ENCODE results near the gene SASH1. TPM values are rescaled to one million over a fixed set of nuclear protein-coding genes. Genes with fewer than 3 reads are reported as not detected.

SASH1 gene
- total RNA-seq, 1 donor from 2014 or later = 75.7 TPM

DNA sequence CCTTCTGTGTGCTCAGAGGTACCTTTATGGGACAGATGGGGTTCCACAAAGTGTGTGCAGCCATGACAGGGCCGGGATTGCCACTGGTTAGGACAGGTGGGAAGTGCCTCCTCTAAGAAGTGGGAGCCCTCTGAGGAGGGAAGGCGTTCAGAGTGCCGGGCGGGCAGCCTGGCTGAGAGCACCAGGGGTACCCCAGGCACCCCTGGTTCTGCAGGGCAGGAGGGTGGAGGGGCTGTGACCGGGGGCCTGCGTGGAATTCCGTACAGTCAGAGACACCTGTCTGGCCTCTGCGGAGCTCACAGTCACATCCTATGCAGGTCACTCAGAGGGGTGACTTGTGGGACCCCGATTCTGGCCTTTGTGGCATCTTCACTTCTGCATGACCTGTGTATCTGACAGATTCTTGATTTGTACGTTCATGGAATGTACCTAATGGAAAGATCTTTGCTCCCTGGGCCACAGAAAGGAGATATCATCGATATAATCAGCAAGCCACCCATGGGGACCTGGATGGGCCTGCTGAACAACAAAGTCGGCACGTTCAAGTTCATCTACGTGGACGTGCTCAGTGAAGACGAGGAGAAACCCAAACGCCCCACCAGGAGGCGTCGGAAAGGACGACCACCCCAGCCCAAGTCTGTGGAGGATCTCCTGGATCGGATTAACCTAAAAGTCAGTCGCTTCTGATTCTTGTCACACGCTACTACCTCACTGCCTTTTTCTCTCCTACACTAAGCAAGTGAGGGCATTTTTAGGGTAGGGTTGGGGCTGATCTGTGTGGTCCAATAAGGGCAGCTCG is 190.9 kb downstream of the SASH1 start:
- Mint-ChIP-seq H3K4me1 (ENCODE audit: unreplicated experiment) (peaks cover 30% of the 10 kb centered on the region), H3K36me3 (ENCODE audit: unreplicated experiment) (peaks cover 52% of the 10 kb centered on the region), H3K27me3 (ENCODE audit: unreplicated experiment) (no peaks in the 10 kb centered on the region), H3K4me3 (ENCODE audit: unreplicated experiment) (no peak overlapping the region), H3K27ac (ENCODE audit: unreplicated experiment) (peak overlapping the region; percentile 99), H3K9me3 (ENCODE audit: unreplicated experiment) (no peaks in the 10 kb centered on the region)
- no peak for TF ChIP-seq CTCF (IDR thresholded peaks at IDR 0.05)
- no peak for DNase-seq (ENCODE audit: extremely low spot score, unreplicated experiment)

- peaks cover 36% of the 10 kb centered on the region for H3K4me1 Mint-ChIP-seq (ENCODE audit: unreplicated experiment)
- no peak for DNase-seq (ENCODE audit: extremely low spot score, unreplicated experiment)
- no peak overlapping the region for H3K4me3 Mint-ChIP-seq (ENCODE audit: unreplicated experiment)
- H3K27ac Mint-ChIP-seq (ENCODE audit: unreplicated experiment) = peak overlapping the region; percentile 18
- no peaks in the 10 kb centered on the region for H3K9me3 Mint-ChIP-seq (ENCODE audit: unreplicated experiment)
- no peaks in the 10 kb centered on the region for H3K27me3 Mint-ChIP-seq (ENCODE audit: unreplicated experiment)
- peaks cover 51% of the 10 kb centered on the region for H3K36me3 Mint-ChIP-seq (ENCODE audit: unreplicated experiment)
- TF ChIP-seq CTCF (IDR thresholded peaks at IDR 0.05) = no peak
These were observed 192.2 kb downstream of the SASH1 start for GRCh38 chr6:148534871-148535270.

GRCh38 chr6:148535381-148535780 is 192.7 kb downstream of the SASH1 start:
- no peak for DNase-seq (ENCODE audit: extremely low spot score, unreplicated experiment)
- Mint-ChIP-seq H3K9me3 (ENCODE audit: unreplicated experiment) (no peaks in the 10 kb centered on the region), H3K27ac (ENCODE audit: unreplicated experiment) (no peak overlapping the region), H3K4me1 (ENCODE audit: unreplicated experiment) (peaks cover 31% of the 10 kb centered on the region), H3K36me3 (ENCODE audit: unreplicated experiment) (peaks cover 56% of the 10 kb centered on the region), H3K4me3 (ENCODE audit: unreplicated experiment) (no peak overlapping the region), H3K27me3 (ENCODE audit: unreplicated experiment) (no peaks in the 10 kb centered on the region)
- no peak for TF ChIP-seq CTCF (IDR thresholded peaks at IDR 0.05)

DNA sequence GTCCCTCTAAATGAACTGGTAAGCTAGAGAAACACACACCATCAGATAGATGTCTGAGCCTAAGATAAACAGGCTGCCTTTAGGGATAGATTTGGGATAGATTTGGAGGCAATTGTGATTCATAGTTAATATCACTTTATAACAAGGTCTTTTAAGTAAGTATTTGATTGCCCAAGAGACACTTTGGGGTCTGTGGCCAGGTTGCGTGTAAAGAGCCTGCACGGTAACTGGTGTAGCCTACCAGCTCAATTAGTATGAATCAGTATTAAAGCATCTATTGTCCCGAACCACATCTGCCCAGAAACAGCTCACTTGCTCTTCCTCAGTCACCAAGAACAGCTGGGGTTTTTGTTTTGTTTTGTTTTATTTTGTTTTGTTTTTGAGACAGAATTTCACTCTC is 193.3 kb downstream of the SASH1 start:
- no peaks in the 10 kb centered on the region for H3K9me3 Mint-ChIP-seq (ENCODE audit: unreplicated experiment)
- no peak overlapping the region for H3K4me3 Mint-ChIP-seq (ENCODE audit: unreplicated experiment)
- H3K4me1 Mint-ChIP-seq (ENCODE audit: unreplicated experiment) = peaks cover 25% of the 10 kb centered on the region
- peaks cover 61% of the 10 kb centered on the region for H3K36me3 Mint-ChIP-seq (ENCODE audit: unreplicated experiment)
- TF ChIP-seq CTCF (IDR thresholded peaks at IDR 0.05) = no peak
- no peak overlapping the region for H3K27ac Mint-ChIP-seq (ENCODE audit: unreplicated experiment)
- no peak for DNase-seq (ENCODE audit: extremely low spot score, unreplicated experiment)
- no peaks in the 10 kb centered on the region for H3K27me3 Mint-ChIP-seq (ENCODE audit: unreplicated experiment)

DNA sequence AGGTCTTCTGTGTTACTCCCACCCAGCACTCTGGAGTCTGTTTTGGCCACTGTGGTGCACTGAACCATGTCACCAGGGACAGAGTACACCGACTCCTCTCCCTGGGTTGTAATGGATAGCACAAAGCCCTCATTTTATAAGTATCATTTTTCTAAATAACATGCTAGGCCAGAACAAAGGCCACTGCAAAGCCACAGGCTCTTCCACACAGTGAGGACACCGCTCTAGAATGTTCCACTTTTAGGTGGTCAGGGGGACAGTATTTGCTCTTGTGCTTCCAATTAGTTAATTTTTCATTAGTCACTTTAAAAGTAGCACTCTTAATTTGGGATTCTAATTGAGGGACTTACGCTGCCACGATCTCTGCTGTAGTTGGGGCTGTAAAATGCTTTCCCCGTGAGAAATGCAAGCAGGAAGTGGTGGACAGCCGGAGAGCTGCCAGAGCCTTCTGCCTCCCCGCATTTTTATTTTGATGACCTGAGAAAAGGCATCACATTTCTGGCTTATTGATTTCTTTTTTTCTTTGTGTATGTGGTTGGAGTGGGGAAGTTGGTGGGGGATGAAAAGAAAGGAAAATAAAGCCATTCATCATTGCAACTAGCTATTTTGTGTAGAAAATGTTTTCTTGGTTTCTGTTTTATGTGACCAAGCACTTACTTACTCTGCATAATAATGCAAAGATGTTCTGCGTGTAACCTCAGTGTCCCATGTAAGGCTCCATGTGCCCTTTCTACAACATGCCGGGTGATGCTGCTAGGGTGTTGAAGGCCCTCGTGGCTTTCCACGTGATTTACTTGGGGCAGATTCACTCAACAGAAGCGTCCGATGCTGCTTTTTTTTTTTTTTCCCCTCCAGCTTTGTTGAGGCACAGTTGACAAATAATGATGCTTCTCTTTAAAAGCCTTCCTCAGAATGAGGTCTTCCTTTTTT is 195.9 kb downstream of the SASH1 start:
- no peak for DNase-seq (ENCODE audit: extremely low spot score, unreplicated experiment)
- Mint-ChIP-seq H3K27me3 (ENCODE audit: unreplicated experiment) (no peaks in the 10 kb centered on the region), H3K4me3 (ENCODE audit: unreplicated experiment) (peak overlapping the region; percentile 56), H3K9me3 (ENCODE audit: unreplicated experiment) (no peaks in the 10 kb centered on the region), H3K4me1 (ENCODE audit: unreplicated experiment) (peaks cover 16% of the 10 kb centered on the region), H3K27ac (ENCODE audit: unreplicated experiment) (peak overlapping the region; percentile 91), H3K36me3 (ENCODE audit: unreplicated experiment) (peaks cover 65% of the 10 kb centered on the region)
- no peak for TF ChIP-seq CTCF (IDR thresholded peaks at IDR 0.05)

Measured in osteocyte (in vitro differentiated cells).